ENCODE measurements around the gene SPOCD1.

- TF ChIP-seq CTCF (conservative IDR thresholded peaks at IDR 0.05), result no peak
- no peak for TF ChIP-seq EZH2 (IDR thresholded peaks at IDR 0.05; ENCODE audit: low read depth)
Observed at GRCh38 chr1:31748365-31748764, 67.5 kb downstream of the SPOCD1 start.
